B cell (primary cell): ENCODE results near the gene GAB4. TPM values are rescaled to one million over a fixed set of nuclear protein-coding genes. Genes with fewer than 3 reads are reported as not detected.

Experiments used
- ATAC-seq: fragments of 200-7000 bp; cut with Tn5 transposase; one replicate; pipeline ENCODE4 v1.10.0; 2021; ENCODE audit warnings: low read depth, mild to moderate bottlenecking, moderate number of reproducible peaks, moderate library complexity
- CTCF ChIA-PET: fragments of 350-600 bp; sonication (Branson Sonifier 250); formaldehyde crosslinking; loops from one replicate; lab custom pipeline; 2021; ENCODE audit warnings: antibody characterized with exemption, inconsistent platforms; lab: Charles Lee
- POLR2A ChIA-PET: fragments of 350-600 bp; sonication (Branson Sonifier 250); formaldehyde crosslinking; loops from one replicate; lab custom pipeline; 2021; ENCODE audit warnings: antibody characterized with exemption; lab: Charles Lee
- DNase-seq: peaks from one replicate; pipeline ENCODE4 v3.0.0; 2013
- H2AFZ ChIP-seq: 2 replicates; pipeline ENCODE4 v1.6.1; 2012; ENCODE audit warnings: mild to moderate bottlenecking, low read depth, low read length; ENCODE audit not compliant: insufficient read depth, poor library complexity, severe bottlenecking
- H3K27ac ChIP-seq, 2 donors: 1 replicate in 1 of 2; 2 replicates in 1 of 2; pipeline ENCODE4 v1.5.1; 2012 to 2013; ENCODE audit warnings: low read length in 2 of 2, mild to moderate bottlenecking in 2 of 2, moderate library complexity in 1 of 2
- H3K27me3 ChIP-seq, 4 experiments: fragments of 200-600 bp in 1 of 4; sonication (generic) in 1 of 4; replicated peaks in 1 of 4; 1 replicate in 2 of 4; 2 replicates in 2 of 4; pipeline versions ENCODE4 v1.6.1 to v1.7.0; 2013 to 2016; ENCODE audit warnings: low read length in 3 of 4, mild to moderate bottlenecking in 2 of 4, mixed read lengths in 1 of 4, moderate library complexity in 1 of 4; ENCODE audit not compliant: insufficient read depth in 4 of 4, control insufficient read depth in 3 of 4; ENCODE audit errors: control extremely low read depth in 1 of 4
- H3K36me3 ChIP-seq, 2 experiments: replicated peaks in 1 of 2; 1 replicate in 1 of 2; 2 replicates in 1 of 2; pipeline versions ENCODE4 v1.6.1 to v1.7.1; 2013; ENCODE audit warnings: low read length in 1 of 2; ENCODE audit not compliant: insufficient read depth in 2 of 2, control insufficient read depth in 1 of 2; ENCODE audit errors: control extremely low read depth in 1 of 2, extremely low read depth in 1 of 2
- H3K4me1 ChIP-seq, 2 donors: fragments of 200-600 bp in 1 of 2; sonication (generic) in 1 of 2; 1 replicate in 1 of 2; 2 replicates in 1 of 2; pipeline versions ENCODE4 v1.5.1 to v1.6.1; 2013 to 2017; ENCODE audit warnings: low read length in 2 of 2; ENCODE audit not compliant: control insufficient read depth in 2 of 2, insufficient read depth in 2 of 2
- H3K4me2 ChIP-seq: replicated peaks from 2 replicates; pipeline ENCODE3; 2012; ENCODE audit warnings: mild to moderate bottlenecking, low read depth, low read length; ENCODE audit not compliant: poor library complexity, severe bottlenecking
- H3K4me3 ChIP-seq, 5 experiments: fragments of 200-600 bp in 1 of 5; sonication (generic) in 1 of 5; 1 replicate in 3 of 5; 2 replicates in 2 of 5; pipeline versions ENCODE4 v1.5.1 to v1.7.0; 2011 to 2016; ENCODE audit warnings: low read length in 4 of 5, mild to moderate bottlenecking in 4 of 5, low read depth in 2 of 5, control low read depth in 1 of 5, moderate library complexity in 1 of 5; ENCODE audit not compliant: insufficient read depth in 1 of 5; ENCODE audit errors: control extremely low read depth in 1 of 5, extremely low read depth in 1 of 5
- H3K79me2 ChIP-seq: fragments of 200-600 bp; sonication (generic); one replicate; pipeline ENCODE4 v1.6.0; 2016; ENCODE audit warnings: low read length; ENCODE audit not compliant: control insufficient read depth, insufficient read depth
- H3K9ac ChIP-seq: fragments of 200-600 bp; sonication (generic); 2 replicates; pipeline ENCODE4 v1.6.1; 2017; ENCODE audit warnings: mild to moderate bottlenecking, low read length, moderate library complexity
- H3K9me3 ChIP-seq, 3 donors: one replicate each; pipeline versions ENCODE4 v1.6.1 to v1.7.1; 2013; ENCODE audit warnings: low read length in 2 of 3; ENCODE audit not compliant: control insufficient read depth in 2 of 3, insufficient read depth in 1 of 3; ENCODE audit errors: control extremely low read depth in 1 of 3
- H4K20me1 ChIP-seq: 2 replicates; pipeline ENCODE4 v1.6.0; 2012; ENCODE audit warnings: mild to moderate bottlenecking, low read length; ENCODE audit not compliant: insufficient read depth, control insufficient read depth, poor library complexity, severe bottlenecking
- H3K27ac Mint-ChIP-seq: one replicate; pipeline ENCODE4 v1.8.0; 2021; ENCODE audit warnings: mixed read lengths
- H3K27me3 Mint-ChIP-seq: one replicate; pipeline ENCODE4 v1.8.0; 2021; ENCODE audit warnings: mixed read lengths
- H3K4me1 Mint-ChIP-seq: one replicate; pipeline ENCODE4 v1.8.0; 2021; ENCODE audit warnings: mixed read lengths
- H3K4me3 Mint-ChIP-seq: one replicate; pipeline ENCODE4 v1.8.0; 2021; ENCODE audit warnings: mixed read lengths
- H3K9me3 Mint-ChIP-seq: one replicate; pipeline ENCODE4 v1.8.0; 2022; ENCODE audit warnings: mixed read lengths; ENCODE audit not compliant: insufficient read depth
- CTCF ChIP-seq: fragments of 200-600 bp; IDR thresholded peaks from one replicate; pipeline ENCODE4 v1.8.0; 2022; ENCODE audit warnings: antibody characterized with exemption, mild to moderate bottlenecking
- EZH2 ChIP-seq: IDR thresholded peaks from 2 replicates; pipeline ENCODE4 v1.6.1; 2012; ENCODE audit warnings: borderline replicate concordance, low read depth, mild to moderate bottlenecking, moderate library complexity, low read length; ENCODE audit not compliant: insufficient read depth, poor library complexity, severe bottlenecking
- WGBS: methylation state at CpG from one replicate; pipeline ENCODE4 v1.1.5; 2013; ENCODE audit warnings: missing lambda C conversion rate; ENCODE audit not compliant: insufficient coverage; 5-methylcytosine and 5-hydroxymethylcytosine counted together
- intact Hi-C: fragments of 100-400 bp; cut with micrococcal nuclease; formaldehyde crosslinking; loops from one replicate; pipeline ENCODE4 v1.10.0; 2022
- polyA plus RNA-seq: library from polyadenylated mRNA; depleted of rRNA; stranded (reverse); fragments of >200 nt; gene quantifications from 2 replicates; pipeline ENCODE4 v1.2.3, GENCODE V29; 2012
- total RNA-seq, 2 donors: library from RNA; stranded (reverse); fragments of 120-200 nt in 1 of 2; gene quantifications; 1 replicate in 1 of 2; 2 replicates in 1 of 2; pipeline versions ENCODE4 v1.2.3 to v1.2.4, GENCODE V29; 2013 to 2022

GAB4 gene
- total and polyA plus RNA-seq, 2 donors (not counting 1 experiment from before 2014, with no cell fraction given): not detected

GRCh38 chr22:16914006-16914405 lies 94.0 kb downstream of the GAB4 start:
- H4K20me1 ChIP-seq: no peaks in the 10 kb centered on the region
- H3K4me2 ChIP-seq: no peak overlapping the region
- TF ChIP-seq EZH2 (no peak), CTCF (no peak)
- DNase-seq (no peak), ATAC-seq (no peak)
- Mint-ChIP-seq H3K27ac (no peak overlapping the region), H3K4me1 (peaks cover 14% of the 10 kb centered on the region), H3K4me3 (no peak overlapping the region), H3K27me3 (peaks cover 22% of the 10 kb centered on the region), H3K9me3 (no peaks in the 10 kb centered on the region)
- peaks cover 0 to 4% of the 10 kb centered on the region in 2 donors for H3K4me1 ChIP-seq
- H3K79me2 ChIP-seq: no peaks in the 10 kb centered on the region
- H2AFZ ChIP-seq: no peak overlapping the region
- H3K9me3 ChIP-seq: no peaks in the 10 kb centered on the region
- POLR2A ChIA-PET: no interaction called here
- WGBS: 78% methylated on average over 2 of the region's 5 CpGs
- H3K36me3 ChIP-seq: no peaks in the 10 kb centered on the region
- H3K4me3 ChIP-seq: no peak overlapping the region
- CTCF ChIA-PET: interaction anchor here (2.3 kb wide), 1 partner anchor 144 kb away, joined by 7 read pairs; no protein-coding TSS in a partner anchor
- H3K27me3 ChIP-seq: peaks cover 0 to 10% (median 2%) of the 10 kb centered on the region in 4 experiments
- no peak overlapping the region for H3K27ac ChIP-seq
- no peak overlapping the region for H3K9ac ChIP-seq
- intact Hi-C loops: no loop called here

- Histone ChIP-seq H3K27me3 (peaks cover 0 to 6% (median 2%) of the 10 kb centered on the region in 4 experiments), H4K20me1 (no peaks in the 10 kb centered on the region), H3K4me1 (peaks cover 0 to 1% of the 10 kb centered on the region in 2 donors), H3K9ac (no peak overlapping the region), H3K36me3 (no peaks in the 10 kb centered on the region), H3K4me3 (no peak overlapping the region), H3K4me2 (no peak overlapping the region), H3K27ac (no peak overlapping the region), H2AFZ (no peak overlapping the region), H3K9me3 (no peaks in the 10 kb centered on the region), H3K79me2 (no peaks in the 10 kb centered on the region)
- ChIA-PET CTCF (interaction anchor here (0.6 kb wide), 1 partner anchor 597 kb away, joined by 3 read pairs; no protein-coding TSS in a partner anchor), POLR2A (no interaction called here)
- peaks cover 10% of the 10 kb centered on the region for H3K4me1 Mint-ChIP-seq
- no peak for ATAC-seq
- H3K9me3 Mint-ChIP-seq: no peaks in the 10 kb centered on the region
- no peak overlapping the region for H3K4me3 Mint-ChIP-seq
- TF ChIP-seq CTCF: no peak
- no peak for TF ChIP-seq EZH2
- no CpG with 5 or more reads among the region's 3 CpGs for WGBS
- no peak overlapping the region for H3K27ac Mint-ChIP-seq
- no peak for DNase-seq
- peaks cover 19% of the 10 kb centered on the region for H3K27me3 Mint-ChIP-seq
- intact Hi-C loops: no loop called here
These were observed 95.7 kb downstream of the GAB4 start for GRCh38 chr22:16912281-16912680.

Other genes with a start within 250 kb of the GAB4 start
- 0.17 TPM in 1 of 2 replicates, not detected in the other for gene XKR3, start 182.8 kb downstream of the GAB4 start, total RNA-seq
- gene XKR3, start 182.8 kb downstream of the GAB4 start, polyA plus RNA-seq: not detected in 2 replicates
- 22.4 and 24.6 TPM in 2 replicates for gene IL17RA, start 76.8 kb upstream of the GAB4 start, total RNA-seq
- 7.0 and 8.1 TPM in 2 replicates for gene IL17RA, start 76.8 kb upstream of the GAB4 start, polyA plus RNA-seq
- gene TMEM121B, start 113.1 kb upstream of the GAB4 start, total RNA-seq: 0.12 TPM in 1 of 2 replicates, not detected in the other
- gene TMEM121B, start 113.1 kb upstream of the GAB4 start, polyA plus RNA-seq: 0.04 TPM in 1 of 2 replicates, not detected in the other
- gene HDHD5, start 151.1 kb upstream of the GAB4 start, total RNA-seq: 17.7 and 23.3 TPM in 2 replicates
- 27.8 and 37.7 TPM in 2 replicates for gene HDHD5, start 151.1 kb upstream of the GAB4 start, polyA plus RNA-seq
- 89.8 and 92.2 TPM in 2 replicates for gene ADA2, start 211.2 kb upstream of the GAB4 start, total RNA-seq
- gene ADA2, start 211.2 kb upstream of the GAB4 start, polyA plus RNA-seq: 120 and 155 TPM in 2 replicates